Measurements from ENCODE around the gene USO1. TPM values are rescaled to one million over a fixed set of nuclear protein-coding genes. Genes with fewer than 3 reads are reported as not detected.
"Not testable (repeated sequence)": the region's sequence is repeated elsewhere in the genome, so short reads cannot be mapped to it uniquely, and the experiment has no call there.

USO1 gene
- total RNA-seq, 2 experiments from 2014 or later: 32.5 to 37.5 TPM

GRCh38 chr4:75822416-75822815, 98.0 kb downstream of the USO1 start:
- Mint-ChIP-seq H3K4me3 (no peak overlapping the region), H3K27ac (no peak overlapping the region), H3K27me3 (ENCODE audit: low read depth) (peaks cover 2% of the 10 kb centered on the region), H3K9me3 (ENCODE audit: insufficient read depth) (no peaks in the 10 kb centered on the region), H3K4me1 (ENCODE audit: low read depth) (no peaks in the 10 kb centered on the region), H3K36me3 (ENCODE audit: low read depth) (no peaks in the 10 kb centered on the region)
- ChIA-PET CTCF (no interaction called here), POLR2A (no interaction called here)
- ATAC-seq (no peak), DNase-seq (no peak)

GRCh38 chr4:75823812-75824211, 99.4 kb downstream of the USO1 start:
- Mint-ChIP-seq H3K27ac (no peak overlapping the region), H3K4me1 (ENCODE audit: low read depth) (no peaks in the 10 kb centered on the region), H3K36me3 (ENCODE audit: low read depth) (no peaks in the 10 kb centered on the region), H3K4me3 (no peak overlapping the region), H3K27me3 (ENCODE audit: low read depth) (peaks cover 2% of the 10 kb centered on the region), H3K9me3 (ENCODE audit: insufficient read depth) (no peaks in the 10 kb centered on the region)
- DNase-seq: no peak
- ChIA-PET CTCF (interaction anchor here (1.1 kb wide), 1 partner anchor 100 kb away, joined by 5 read pairs; no protein-coding TSS in a partner anchor), POLR2A (no interaction called here)
- no peak for ATAC-seq

GRCh38 chr4:75830906-75831305, 106.5 kb downstream of the USO1 start:
- Mint-ChIP-seq H3K9me3 (ENCODE audit: insufficient read depth) (no peaks in the 10 kb centered on the region), H3K27me3 (ENCODE audit: low read depth) (peaks cover 12% of the 10 kb centered on the region), H3K27ac (no peak overlapping the region), H3K4me1 (ENCODE audit: low read depth) (no peaks in the 10 kb centered on the region), H3K4me3 (no peak overlapping the region), H3K36me3 (ENCODE audit: low read depth) (no peaks in the 10 kb centered on the region)
- ChIA-PET POLR2A (no interaction called here), CTCF (no interaction called here)
- no peak for DNase-seq
- ATAC-seq: no peak

GRCh38 chr4:75831856-75832405, 107.6 kb downstream of the USO1 start:
- peaks cover 12% of the 10 kb centered on the region for H3K27me3 Mint-ChIP-seq (ENCODE audit: low read depth)
- DNase-seq (no peak), ATAC-seq (no peak)
- H3K36me3 Mint-ChIP-seq (ENCODE audit: low read depth): no peaks in the 10 kb centered on the region
- H3K27ac Mint-ChIP-seq: no peak overlapping the region
- no peak overlapping the region for H3K4me3 Mint-ChIP-seq
- H3K9me3 Mint-ChIP-seq (ENCODE audit: insufficient read depth): no peaks in the 10 kb centered on the region
- no peaks in the 10 kb centered on the region for H3K4me1 Mint-ChIP-seq (ENCODE audit: low read depth)
- ChIA-PET POLR2A (no interaction called here), CTCF (no interaction called here)

GRCh38 chr4:75834095-75834771, 109.9 kb downstream of the USO1 start:
- Mint-ChIP-seq H3K27ac (no peak overlapping the region), H3K36me3 (ENCODE audit: low read depth) (no peaks in the 10 kb centered on the region), H3K27me3 (ENCODE audit: low read depth) (peaks cover 12% of the 10 kb centered on the region), H3K4me3 (no peak overlapping the region), H3K9me3 (ENCODE audit: insufficient read depth) (no peaks in the 10 kb centered on the region), H3K4me1 (ENCODE audit: low read depth) (no peaks in the 10 kb centered on the region)
- ChIA-PET POLR2A (interaction anchor here (0.8 kb wide), 1 partner anchor 110 kb away, joined by 3 read pairs; the partner anchor contains the start of gene USO1), CTCF (interaction anchor here (1.3 kb wide), 1 partner anchor 23 kb away, joined by 3 read pairs; no protein-coding TSS in a partner anchor)
- DNase-seq (no peak), ATAC-seq (no peak)

- no peak overlapping the region for H3K4me3 Mint-ChIP-seq
- H3K4me1 Mint-ChIP-seq (ENCODE audit: low read depth): no peaks in the 10 kb centered on the region
- H3K36me3 Mint-ChIP-seq (ENCODE audit: low read depth): no peaks in the 10 kb centered on the region
- POLR2A ChIA-PET: interaction anchor here (0.8 kb wide), 1 partner anchor 110 kb away, joined by 3 read pairs; the partner anchor contains the start of gene USO1
- CTCF ChIA-PET: no interaction called here
- H3K9me3 Mint-ChIP-seq (ENCODE audit: insufficient read depth): no peaks in the 10 kb centered on the region
- peaks cover 12% of the 10 kb centered on the region for H3K27me3 Mint-ChIP-seq (ENCODE audit: low read depth)
- no peak for ATAC-seq
- H3K27ac Mint-ChIP-seq: no peak overlapping the region
- no peak for DNase-seq
Observed at GRCh38 chr4:75834772-75835154, 110.4 kb downstream of the USO1 start.

GRCh38 chr4:75841641-75842520, 117.5 kb downstream of the USO1 start:
- no peak for DNase-seq
- no peak for ATAC-seq
- ChIA-PET CTCF (no interaction called here), POLR2A (no interaction called here)
- no peaks in the 10 kb centered on the region for H3K27me3 Mint-ChIP-seq (ENCODE audit: low read depth)
- no peaks in the 10 kb centered on the region for H3K9me3 Mint-ChIP-seq (ENCODE audit: insufficient read depth)
- H3K27ac Mint-ChIP-seq: no peak overlapping the region
- no peak overlapping the region for H3K4me3 Mint-ChIP-seq
- no peaks in the 10 kb centered on the region for H3K4me1 Mint-ChIP-seq (ENCODE audit: low read depth)
- H3K36me3 Mint-ChIP-seq (ENCODE audit: low read depth): no peaks in the 10 kb centered on the region

GRCh38 chr4:75843596-75843995, 119.2 kb downstream of the USO1 start:
- CTCF ChIA-PET: no interaction called here

GRCh38 chr4:75844151-75844662, 119.8 kb downstream of the USO1 start:
- peaks cover 5% of the 10 kb centered on the region for H3K4me1 Mint-ChIP-seq (ENCODE audit: low read depth)
- no peaks in the 10 kb centered on the region for H3K27me3 Mint-ChIP-seq (ENCODE audit: low read depth)
- ChIA-PET CTCF (no interaction called here), POLR2A (no interaction called here)
- no peak overlapping the region for H3K27ac Mint-ChIP-seq
- no peak overlapping the region for H3K4me3 Mint-ChIP-seq
- DNase-seq (no peak), ATAC-seq (no peak)
- no peaks in the 10 kb centered on the region for H3K36me3 Mint-ChIP-seq (ENCODE audit: low read depth)
- no peaks in the 10 kb centered on the region for H3K9me3 Mint-ChIP-seq (ENCODE audit: insufficient read depth)

More at GRCh38 chr4:75843596-75843995, 119.2 kb downstream of the USO1 start:
- H3K4me3 Mint-ChIP-seq: no peak overlapping the region
- POLR2A ChIA-PET: no interaction called here
- H3K4me1 Mint-ChIP-seq (ENCODE audit: low read depth): no peaks in the 10 kb centered on the region
- H3K27me3 Mint-ChIP-seq (ENCODE audit: low read depth): no peaks in the 10 kb centered on the region
- no peaks in the 10 kb centered on the region for H3K36me3 Mint-ChIP-seq (ENCODE audit: low read depth)
- no peaks in the 10 kb centered on the region for H3K9me3 Mint-ChIP-seq (ENCODE audit: insufficient read depth)
- DNase-seq: no peak
- no peak overlapping the region for H3K27ac Mint-ChIP-seq
- no peak for ATAC-seq

- CTCF ChIA-PET: no interaction called here
- POLR2A ChIA-PET: no interaction called here
- DNase-seq (no peak), ATAC-seq (no peak)
- Mint-ChIP-seq H3K27me3 (ENCODE audit: low read depth) (peaks cover 3% of the 10 kb centered on the region), H3K9me3 (ENCODE audit: insufficient read depth) (no peaks in the 10 kb centered on the region), H3K27ac (no peak overlapping the region), H3K4me3 (no peak overlapping the region), H3K4me1 (ENCODE audit: low read depth) (peaks cover 10% of the 10 kb centered on the region), H3K36me3 (ENCODE audit: low read depth) (no peaks in the 10 kb centered on the region)
Observed at GRCh38 chr4:75845992-75846391, 121.6 kb downstream of the USO1 start.

GRCh38 chr4:75848171-75848760, 123.9 kb downstream of the USO1 start:
- not testable (repeated sequence) for H3K36me3 Mint-ChIP-seq (ENCODE audit: low read depth); H3K4me3 Mint-ChIP-seq; H3K27me3 Mint-ChIP-seq (ENCODE audit: low read depth); H3K27ac Mint-ChIP-seq; H3K9me3 Mint-ChIP-seq (ENCODE audit: insufficient read depth); H3K4me1 Mint-ChIP-seq (ENCODE audit: low read depth)
- ATAC-seq: peak; percentile 94
- ChIA-PET CTCF (interaction anchor here (0.7 to 1.7 kb wide), 17 partner anchors 9 to 973 kb away, joined by 3 to 14 read pairs (median 5); partner anchors contain the start of gene USO1), POLR2A (interaction anchor here (0.6 to 0.7 kb wide), 2 partner anchors 124 to 974 kb away, joined by 3 read pairs; partner anchors contain the start of gene USO1)
- peak; percentile 44 for DNase-seq
